CD4-positive, alpha-beta T cell (primary cell): ENCODE data around the gene TMPRSS3. TPM values are rescaled to one million over a fixed set of nuclear protein-coding genes. Genes with fewer than 3 reads are reported as not detected.

ENCODE experiments used
- ATAC-seq: fragments of 200-7000 bp; cut with Tn5 transposase; one replicate; pipeline ENCODE4 v1.10.0; 2022; ENCODE audit warnings: mild to moderate bottlenecking; ENCODE audit not compliant: poor library complexity
- CTCF ChIA-PET: fragments of 350-600 bp; sonication (Branson Sonifier 250); formaldehyde crosslinking; loops from one replicate; lab custom pipeline; 2021; ENCODE audit warnings: antibody characterized with exemption, inconsistent platforms; lab: Charles Lee
- POLR2A ChIA-PET: fragments of 350-600 bp; sonication (Branson Sonifier 250); formaldehyde crosslinking; loops from one replicate; lab custom pipeline; 2021; ENCODE audit warnings: antibody characterized with exemption, inconsistent platforms; lab: Charles Lee
- DNase-seq, 14 experiments: peaks; one replicate each; pipeline ENCODE4 v3.0.0-alpha.2; 2013 to 2020; ENCODE audit warnings: mixed read lengths in 2 of 14
- H3K27ac ChIP-seq, 2 donors: one replicate each; pipeline versions ENCODE4 v1.5.1 to v1.7.0; 2013; ENCODE audit warnings: low read length in 2 of 2, low read depth in 1 of 2, mild to moderate bottlenecking in 1 of 2
- H3K27me3 ChIP-seq, 2 experiments: 1 replicate in 1 of 2; 2 replicates in 1 of 2; pipeline versions ENCODE4 v1.6.1 to v1.7.0; 2013; ENCODE audit warnings: low read length in 2 of 2, control low read depth in 1 of 2, mild to moderate bottlenecking in 1 of 2, moderate library complexity in 1 of 2; ENCODE audit not compliant: insufficient read depth in 2 of 2, control insufficient read depth in 1 of 2
- H3K36me3 ChIP-seq: one replicate; pipeline ENCODE4 v1.6.1; 2013; ENCODE audit warnings: low read length, control low read depth; ENCODE audit not compliant: insufficient read depth
- H3K4me1 ChIP-seq: one replicate; pipeline ENCODE4 v1.6.1; 2013; ENCODE audit warnings: low read length, control low read depth; ENCODE audit not compliant: insufficient read depth
- H3K4me3 ChIP-seq: one replicate; pipeline ENCODE4 v1.5.1; 2013; ENCODE audit warnings: mild to moderate bottlenecking, low read length, moderate library complexity
- H3K9me3 ChIP-seq, 2 experiments: 1 replicate in 1 of 2; 2 replicates in 1 of 2; pipeline versions ENCODE4 v1.6.1 to v1.7.0; 2013; ENCODE audit warnings: low read length in 2 of 2, mild to moderate bottlenecking in 2 of 2, control low read depth in 1 of 2, moderate library complexity in 1 of 2; ENCODE audit not compliant: control insufficient read depth in 1 of 2, insufficient read depth in 1 of 2
- H3K27ac Mint-ChIP-seq: one replicate; pipeline ENCODE4 v1.8.0; 2020; ENCODE audit warnings: mixed read lengths
- H3K27me3 Mint-ChIP-seq: one replicate; pipeline ENCODE4 v1.8.0; 2021; ENCODE audit warnings: mixed read lengths
- H3K36me3 Mint-ChIP-seq: one replicate; pipeline ENCODE4 v1.8.0; 2021; ENCODE audit warnings: low read depth, mixed read lengths
- H3K4me1 Mint-ChIP-seq: one replicate; pipeline ENCODE4 v1.8.0; 2021; ENCODE audit warnings: low read depth, mixed read lengths
- H3K4me3 Mint-ChIP-seq: one replicate; pipeline ENCODE4 v1.8.0; 2020; ENCODE audit warnings: mild to moderate bottlenecking, mixed read lengths
- H3K9me3 Mint-ChIP-seq: one replicate; pipeline ENCODE4 v1.8.0; 2020; ENCODE audit warnings: mixed read lengths
- CTCF ChIP-seq: fragments of 200-600 bp; IDR thresholded peaks from one replicate; pipeline ENCODE4 v1.8.0; 2022; ENCODE audit warnings: antibody characterized with exemption, mild to moderate bottlenecking
- intact Hi-C, 2 experiments: fragments of 100-400 bp; cut with DNase I in 1 of 2; cut with micrococcal nuclease in 1 of 2; formaldehyde crosslinking; loops; one replicate each; pipeline versions ENCODE4 v1.15.1 to v1.9.0; 2023 to 2025; cut with DNase I, micrococcal nuclease
- total RNA-seq, 174 experiments: library from RNA in 2 of 174; stranded (reverse) in 2 of 174; gene quantifications; one replicate each; pipeline ENCODE4 v1.2.3 and lab custom pipeline; 2021 to 2026

Gene TMPRSS3
- total RNA-seq, 2 experiments from 2014 or later = 1.5 TPM

- CTCF ChIA-PET = no interaction called here
- H3K9me3 ChIP-seq = no peaks in the 10 kb centered on the region
- H3K4me1 ChIP-seq = no peaks in the 10 kb centered on the region
- ATAC-seq (no peak), DNase-seq (peak in 1 of 14 experiments; percentile 16)
- no peaks in the 10 kb centered on the region for H3K27me3 ChIP-seq
- H3K9me3 Mint-ChIP-seq = no peaks in the 10 kb centered on the region
- H3K36me3 Mint-ChIP-seq = no peaks in the 10 kb centered on the region
- TF ChIP-seq CTCF = no peak
- intact Hi-C loops = no loop called here
- no peaks in the 10 kb centered on the region for H3K36me3 ChIP-seq
- H3K4me3 Mint-ChIP-seq = no peak overlapping the region
- H3K27ac Mint-ChIP-seq = no peak overlapping the region
- peaks cover 11% of the 10 kb centered on the region for H3K27me3 Mint-ChIP-seq
- no peak overlapping the region for H3K4me3 ChIP-seq
- H3K27ac ChIP-seq = no peak overlapping the region
- POLR2A ChIA-PET = no interaction called here
- H3K4me1 Mint-ChIP-seq = no peaks in the 10 kb centered on the region
Measured at GRCh38 chr21:42324896-42325295, 71.0 kb downstream of the TMPRSS3 start.

Other genes starting within 250 kb of the TMPRSS3 start
- gene ABCG1, start 176.9 kb downstream of the TMPRSS3 start, total RNA-seq = 100 to 1,000 TPM; 109 to 116 TPM
- not detected for gene TFF3, start 80.6 kb downstream of the TMPRSS3 start, total RNA-seq
- not detected for gene TFF2, start 45.1 kb downstream of the TMPRSS3 start, total RNA-seq
- gene TFF1, start 29.5 kb downstream of the TMPRSS3 start, total RNA-seq = not detected
- gene UBASH3A, start 7.8 kb upstream of the TMPRSS3 start, total RNA-seq = 10 to 100 TPM; 59.7 to 60.8 TPM
- gene RSPH1, start 100.2 kb upstream of the TMPRSS3 start, total RNA-seq = under 1 TPM; 0.34 to 0.38 TPM
- 10 to 100 TPM; 16.4 to 16.7 TPM for gene SLC37A1, start 117.8 kb upstream of the TMPRSS3 start, total RNA-seq